HepG2 (cell line): ENCODE data around the gene CDCA4. TPM values are rescaled to one million over a fixed set of nuclear protein-coding genes. Genes with fewer than 3 reads are reported as not detected.

Experiments
- ATAC-seq: fragments of 200-7000 bp; cut with Tn5 transposase; 3 replicates; pipeline ENCODE4 v1.9.1; 2020; ENCODE audit warnings: mild to moderate bottlenecking, moderate library complexity
- BruUV-seq: library from RNA; stranded (reverse); fragments of 400-500 nt; replicated peaks from 2 replicates; lab custom pipeline; 2021; lab: Mats Ljungman, UMichigan
- CTCF ChIA-PET: fragments of 300-600 bp; formaldehyde crosslinking; extraction: SDS; loops from one replicate; lab custom pipeline; 2021; ENCODE audit warnings: low total read pairs, inconsistent platforms, low intra/inter-chr PET ratio; lab: Yijun Ruan, JAX
- POLR2A ChIA-PET: fragments of 350-600 bp; sonication (Branson Sonifier 250); formaldehyde crosslinking; loops from one replicate; lab custom pipeline; 2020; ENCODE audit warnings: antibody characterized with exemption, inconsistent platforms; lab: Yijun Ruan, JAX
- DNase-seq: peaks from one replicate; pipeline ENCODE4 v3.0.0-alpha.2; 2015; ENCODE audit warnings: low spot score
- FAIRE-seq: peaks from 3 replicates; lab custom pipeline; 2011; peaks lifted over from hg19 to GRCh38; lab: Jason Lieb, UNC
- H2AFZ ChIP-seq: one replicate; pipeline ENCODE4 v1.6.1; 2011; ENCODE audit warnings: low read length, inconsistent platforms
- H3K27ac ChIP-seq: fragments of 300-600 bp; 3 replicates; pipeline ENCODE4 v1.8.0; 2011; ENCODE audit warnings: mixed run types, mild to moderate bottlenecking, mixed read lengths, low read length, inconsistent platforms; ENCODE audit not compliant: insufficient read depth; ENCODE audit errors: extremely low read length
- H3K27me3 ChIP-seq, 2 experiments: fragments of 200-600 bp in 1 of 2; 2 replicates in 1 of 2; 3 replicates in 1 of 2; pipeline versions ENCODE4 v1.6.0 to v1.8.0; 2011; ENCODE audit warnings: low read length in 2 of 2, mild to moderate bottlenecking in 2 of 2, moderate library complexity in 2 of 2, inconsistent platforms in 1 of 2; ENCODE audit not compliant: insufficient read depth in 2 of 2, control insufficient read depth in 1 of 2
- H3K36me3 ChIP-seq, 2 experiments: fragments of 200-600 bp in 1 of 2; replicated peaks in 1 of 2; 2 replicates in 1 of 2; 3 replicates in 1 of 2; pipeline versions ENCODE4 v1.5.1 to v1.8.0; 2011; ENCODE audit warnings: low read length in 2 of 2, inconsistent platforms in 1 of 2; ENCODE audit not compliant: insufficient read depth in 2 of 2, control insufficient read depth in 1 of 2
- H3K4me1 ChIP-seq: 2 replicates; pipeline ENCODE4 v1.5.1; 2012; ENCODE audit warnings: low read length, inconsistent platforms; ENCODE audit not compliant: insufficient read depth
- H3K4me2 ChIP-seq: 2 replicates; pipeline ENCODE4 v1.6.0; 2011; ENCODE audit warnings: low read depth, low read length, inconsistent platforms
- H3K4me3 ChIP-seq, 3 experiments: fragments of 200-600 bp in 1 of 3; sonication (generic), shearing (Covaris generic) in 1 of 3; replicated peaks in 1 of 3; 2 replicates each; pipeline ENCODE4 v1.5.1; 2011 to 2016; ENCODE audit warnings: low read length in 3 of 3, inconsistent platforms in 2 of 3, low read depth in 2 of 3, mild to moderate bottlenecking in 2 of 3, control low read depth in 1 of 3, mixed read lengths in 1 of 3; ENCODE audit not compliant: insufficient read depth in 1 of 3
- H3K79me2 ChIP-seq: one replicate; pipeline ENCODE4 v1.6.1; 2011; ENCODE audit warnings: low read length, inconsistent platforms; ENCODE audit not compliant: insufficient read depth
- H3K9ac ChIP-seq: 2 replicates; pipeline ENCODE4 v1.6.0; 2011; ENCODE audit warnings: mild to moderate bottlenecking, low read depth, low read length, inconsistent platforms; ENCODE audit not compliant: insufficient read depth
- H3K9me3 ChIP-seq: 2 replicates; pipeline ENCODE4 v1.5.1; 2012; ENCODE audit warnings: mild to moderate bottlenecking, low read length
- H4K20me1 ChIP-seq: 2 replicates; pipeline ENCODE4 v1.6.0; 2011; ENCODE audit warnings: inconsistent platforms, mild to moderate bottlenecking, low read length, moderate library complexity; ENCODE audit not compliant: insufficient read depth
- BHLHE40 ChIP-seq: IDR thresholded peaks from 2 replicates; pipeline ENCODE4 v1.6.1; 2011; ENCODE audit warnings: low read length, improper control_type of control experiment
- LRRFIP1 ChIP-seq: sonication (generic); formaldehyde crosslinking; conservative IDR thresholded peaks from 2 replicates; pipeline ENCODE4 v1.4.0; 2020; ENCODE audit warnings: missing genetic modification reagents
- NFIB ChIP-seq: sonication (generic); formaldehyde crosslinking; IDR thresholded peaks from 2 replicates; pipeline ENCODE4 v1.9.0; 2021; ENCODE audit warnings: missing genetic modification reagents, mild to moderate bottlenecking, borderline replicate concordance
- NFYB ChIP-seq: sonication (generic); formaldehyde crosslinking; IDR thresholded peaks from 2 replicates; pipeline ENCODE4 v1.4.0; 2020; ENCODE audit warnings: missing genetic modification reagents
- PREB ChIP-seq: sonication (generic); formaldehyde crosslinking; IDR thresholded peaks from 2 replicates; pipeline ENCODE4 v1.4.0; 2020; ENCODE audit warnings: missing genetic modification reagents
- SMAD9 ChIP-seq: sonication (generic); formaldehyde crosslinking; IDR thresholded peaks from 2 replicates; pipeline ENCODE4 v1.5.1; 2020; ENCODE audit warnings: mild to moderate bottlenecking, missing genetic modification reagents
- ZNF263 ChIP-seq: sonication (generic); formaldehyde crosslinking; IDR thresholded peaks from 2 replicates; pipeline ENCODE4 v1.4.0; 2020; ENCODE audit warnings: missing genetic modification reagents
- ZNF567 ChIP-seq: sonication (generic); formaldehyde crosslinking; IDR thresholded peaks from 2 replicates; pipeline ENCODE4 v1.8.1; 2023; ENCODE audit warnings: mild to moderate bottlenecking, missing genetic modification reagents, borderline replicate concordance
- WGBS: methylation state at CpG from one replicate; pipeline ENCODE4 v1.1.6; 2017; ENCODE audit warnings: low lambda C conversion rate; 5-methylcytosine and 5-hydroxymethylcytosine counted together
- in situ Hi-C: cut with HindIII; loops from 2 replicates; pipeline ENCODE4 v1.10.0; 2017; ENCODE audit warnings: low pct_unique_long_range_greater_than_20kb; ENCODE audit not compliant: extremely low pct_ligation_motif_present
- intact Hi-C: fragments of 100-400 bp; cut with micrococcal nuclease; formaldehyde crosslinking; loops from one replicate; pipeline ENCODE4 v1.10.0; 2022; ENCODE audit not compliant: unreplicated experiment
- polyA plus RNA-seq, 8 experiments: library from polyadenylated mRNA; depleted of rRNA in 3 of 8; stranded (reverse) in 7 of 8; unstranded in 1 of 8; fragments of >200 nt; fragmentation: Illumina TruSeq in 4 of 8; extraction: Trizol in 4 of 8; gene quantifications; 2 replicates each; pipeline versions ENCODE4 v1.2.1 to v1.2.3, GENCODE V29; 2011 to 2016; ENCODE audit warnings: low read depth in 4 of 8, missing spikeins in 1 of 8, mixed read lengths in 1 of 8; ENCODE audit not compliant: insufficient read depth in 1 of 8
- total RNA-seq, 5 experiments: library from RNA; depleted of rRNA; stranded (reverse); fragments of >200 nt; fragmentation: Illumina TruSeq; extraction: Trizol; gene quantifications; 2 replicates each; pipeline ENCODE4 v1.2.3, GENCODE V29; 2016; ENCODE audit warnings: low read depth in 1 of 5

Gene CDCA4
- total and polyA plus RNA-seq, 2 of the 13 experiments (the other 11 are each of a cell fraction or from before 2014, with no cell fraction given), result 19.7 to 43.1 TPM

GRCh38 chr14:104989951-104990303 lies 31.0 kb downstream of the CDCA4 start:
- no peak for FAIRE-seq
- H3K36me3 ChIP-seq, result no peaks in the 10 kb centered on the region
- TF ChIP-seq BHLHE40 (no peak), LRRFIP1 (CRISPR knock-in tag) (no peak), ZNF567 (no peak), PREB (no peak), NFYB (CRISPR knock-in tag) (no peak), ZNF263 (no peak), NFIB (CRISPR knock-in tag) (no peak), SMAD9 (CRISPR knock-in tag) (no peak)
- no peak overlapping the region for H2AFZ ChIP-seq
- no peaks in the 10 kb centered on the region for H4K20me1 ChIP-seq
- H3K9ac ChIP-seq, result no peak overlapping the region
- no peak for ATAC-seq
- H3K27me3 ChIP-seq, result no peaks in the 10 kb centered on the region; a peak in 1 of 5 replicates
- in situ Hi-C loops (no loop called here), intact Hi-C loops (no loop called here)
- no peak overlapping the region for H3K4me2 ChIP-seq
- POLR2A ChIA-PET, result no interaction called here
- DNase-seq, result no peak
- no TSS peak for BruUV-seq
- H3K9me3 ChIP-seq, result no peaks in the 10 kb centered on the region
- H3K27ac ChIP-seq, result no peak overlapping the region
- 75% methylated on average over 5 of the region's 7 CpGs for WGBS
- CTCF ChIA-PET, result no interaction called here
- no peaks in the 10 kb centered on the region for H3K79me2 ChIP-seq
- no peak overlapping the region for H3K4me3 ChIP-seq
- peaks cover 15% of the 10 kb centered on the region for H3K4me1 ChIP-seq
